Spleen (tissue), 7 donors: ENCODE measurements around the gene POLR3C.

ENCODE experiments used
- CTCF ChIP-seq, 11 experiments: fragments of 200-600 bp in 7 of 11; fragments of 450-650 bp in 4 of 11; sonication (generic) in 4 of 11; IDR thresholded peaks in 8 of 11; conservative IDR thresholded peaks in 3 of 11; 1 replicate in 7 of 11; 2 replicates in 4 of 11; pipeline versions ENCODE4 v1.4.0 to v1.8.0; 2016 to 2021; ENCODE audit warnings: antibody characterized with exemption in 11 of 11, inconsistent platforms in 4 of 11, mild to moderate bottlenecking in 1 of 11
- POLR2A ChIP-seq, 3 donors: fragments of 450-650 bp; IDR thresholded peaks; one replicate each; pipeline ENCODE4 v1.5.1; 2017; ENCODE audit warnings: antibody characterized with exemption in 3 of 3, mild to moderate bottlenecking in 1 of 3
- POLR2AphosphoS5 ChIP-seq, 3 donors: sonication (generic); formaldehyde crosslinking; IDR thresholded peaks; one replicate each; pipeline ENCODE4 v1.5.1; 2017; ENCODE audit warnings: antibody characterized with exemption in 3 of 3
- donor health status: DM: no; HTN: no; CAD: no; lungs with moderate emphysema.
- donor health status: DM: no; HTN: no; CAD: no.
- donor health status: DM: no; HTN: no; CAD: no.

GRCh38 chr1:145845514-145846161, 21.6 kb downstream of the POLR3C start, which contains the start of gene NUDT17:
- TF ChIP-seq CTCF (IDR thresholded peaks at IDR 0.05 in 8 of 11, conservative IDR thresholded peaks at IDR 0.05 in 3 of 11) (peak; percentile 73 to 93 (median 88)), POLR2A (IDR thresholded peaks at IDR 0.05) (no peak), POLR2AphosphoS5 (IDR thresholded peaks at IDR 0.05) (peak; percentile 79 to 89 (median 82))
